Fibroblast of lung (primary cell): ENCODE measurements around the gene MCOLN2.

ENCODE experiments used
- CTCF ChIP-seq, 2 donors: IDR thresholded peaks in 1 of 2; conservative IDR thresholded peaks in 1 of 2; 1 replicate in 1 of 2; 2 replicates in 1 of 2; pipeline ENCODE4 v1.5.1; 2011 to 2012; ENCODE audit warnings: low read length in 2 of 2, control low read depth in 1 of 2, inconsistent platforms in 1 of 2, low read depth in 1 of 2, mild to moderate bottlenecking in 1 of 2
- EZH2 ChIP-seq: IDR thresholded peaks from 2 replicates; pipeline ENCODE4 v1.5.1; 2012; ENCODE audit warnings: low read length, control low read depth, mild to moderate bottlenecking; ENCODE audit errors: missing control alignments

- TF ChIP-seq CTCF (conservative IDR thresholded peaks at IDR 0.05 in 1 of 2, IDR thresholded peaks at IDR 0.05 in 1 of 2; ENCODE audit: low read depth in 1 of 2, low read length in 2 of 2) (no peak), EZH2 (no peak)
Observed at GRCh38 chr1:84968865-84969264, 28.0 kb downstream of the MCOLN2 start.
